Right renal pelvis (tissue), 4 donors: ENCODE measurements around the gene UIMC1. TPM values are rescaled to one million over a fixed set of nuclear protein-coding genes. Genes with fewer than 3 reads are reported as not detected.
A peak's percentile ranks its signal among the peaks of the same experiment; 100 is the strongest.
"Not testable (repeated sequence)": the region's sequence is repeated elsewhere in the genome, so short reads cannot be mapped to it uniquely, and the experiment has no call there.

Experiments used
- DNase-seq, 4 donors: peaks; one replicate each; pipeline ENCODE4 v3.0.0-alpha.2; 2013; ENCODE audit warnings: low read depth in 4 of 4, low spot score in 3 of 4, missing footprints in 1 of 4
- polyA plus RNA-seq, 4 donors: library from polyadenylated mRNA; unstranded; fragments of 120-200 nt; gene quantifications; one replicate each; pipeline ENCODE4 v1.2.1, GENCODE V29; 2013; ENCODE audit not compliant: insufficient read length in 4 of 4

Gene UIMC1
- polyA plus RNA-seq, 4 donors, result 36.7 to 42.4 (median 39.0) TPM

DNA sequence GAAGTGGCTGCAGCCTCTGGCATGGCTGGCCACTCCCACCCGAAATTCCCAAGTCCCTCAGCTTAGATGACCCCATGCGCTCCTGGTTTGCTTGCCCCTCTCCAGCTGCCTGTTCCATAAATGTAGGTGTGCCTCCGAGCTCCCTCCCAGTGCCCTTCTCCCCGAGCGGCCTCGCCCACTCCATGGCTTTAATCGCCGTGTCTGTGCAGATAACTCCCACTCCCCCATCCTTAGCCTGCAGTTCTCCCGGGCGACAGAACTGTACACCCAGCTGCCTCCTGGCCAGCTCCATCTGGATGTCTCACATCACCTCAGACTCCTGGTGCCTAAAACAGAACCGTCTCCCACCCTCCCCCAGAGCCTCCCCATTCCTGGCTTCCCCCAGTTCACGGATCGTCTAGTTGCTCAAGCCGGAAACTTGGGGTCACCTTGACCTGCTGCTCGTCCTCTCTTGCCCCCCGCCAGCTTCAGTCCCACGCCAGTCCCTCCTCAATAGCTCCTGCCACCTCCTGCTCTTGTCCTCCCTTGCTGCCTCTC, 131.5 kb downstream of the UIMC1 start:
- DNase-seq, result no peak

DNA sequence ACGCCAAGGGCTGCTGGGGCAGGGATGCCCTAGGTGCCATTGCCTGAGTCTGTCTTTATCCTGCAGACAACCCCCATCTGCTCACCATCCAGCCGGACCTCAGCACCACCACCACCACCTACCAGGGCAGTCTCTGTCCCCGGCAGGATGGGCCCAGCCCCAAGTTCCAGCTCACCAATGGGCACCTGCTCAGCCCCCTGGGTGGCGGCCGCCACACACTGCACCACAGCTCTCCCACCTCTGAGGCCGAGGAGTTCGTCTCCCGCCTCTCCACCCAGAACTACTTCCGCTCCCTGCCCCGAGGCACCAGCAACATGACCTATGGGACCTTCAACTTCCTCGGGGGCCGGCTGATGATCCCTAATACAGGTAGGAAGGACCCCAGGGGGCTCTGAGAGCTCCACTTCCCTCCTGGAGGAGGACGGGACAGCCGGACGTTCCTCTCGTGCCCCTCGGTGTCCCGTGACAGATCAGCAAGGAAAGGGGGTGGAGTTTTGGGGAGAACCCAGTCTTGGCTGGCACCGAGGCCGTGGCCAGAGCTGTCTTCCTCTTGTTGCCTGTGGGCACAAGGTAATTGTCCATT, 132.3 kb downstream of the UIMC1 start:
- DNase-seq, result no peak

DNA sequence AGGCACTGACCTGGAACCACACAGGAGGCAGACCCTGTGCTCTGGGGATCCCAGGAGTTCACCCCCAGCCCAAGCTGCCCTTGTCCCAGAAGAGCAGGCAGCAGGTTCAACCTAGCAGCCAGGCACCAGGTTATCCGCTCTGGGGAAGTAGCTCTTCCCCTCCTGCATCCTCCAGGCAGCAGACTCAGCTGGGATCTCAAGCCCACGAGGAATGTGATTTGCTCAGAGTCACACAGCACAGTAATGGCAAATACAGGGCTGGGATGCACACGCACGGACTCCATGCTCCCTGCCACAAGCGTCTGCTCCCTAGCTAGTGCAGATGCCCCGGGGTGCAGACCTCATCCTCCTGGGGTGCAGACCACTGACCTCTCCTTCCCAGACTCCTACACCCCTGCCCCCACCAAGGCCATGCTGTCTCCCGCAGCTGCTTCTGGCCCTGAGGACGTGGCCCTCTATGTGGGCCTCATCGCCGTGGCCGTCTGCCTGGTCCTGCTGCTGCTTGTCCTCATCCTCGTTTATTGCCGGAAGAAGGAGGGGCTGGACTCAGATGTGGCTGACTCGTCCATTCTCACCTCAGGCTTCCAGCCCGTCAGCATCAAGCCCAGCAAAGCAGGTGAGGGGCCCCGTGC, 132.9 kb downstream of the UIMC1 start:
- no peak for DNase-seq

DNA sequence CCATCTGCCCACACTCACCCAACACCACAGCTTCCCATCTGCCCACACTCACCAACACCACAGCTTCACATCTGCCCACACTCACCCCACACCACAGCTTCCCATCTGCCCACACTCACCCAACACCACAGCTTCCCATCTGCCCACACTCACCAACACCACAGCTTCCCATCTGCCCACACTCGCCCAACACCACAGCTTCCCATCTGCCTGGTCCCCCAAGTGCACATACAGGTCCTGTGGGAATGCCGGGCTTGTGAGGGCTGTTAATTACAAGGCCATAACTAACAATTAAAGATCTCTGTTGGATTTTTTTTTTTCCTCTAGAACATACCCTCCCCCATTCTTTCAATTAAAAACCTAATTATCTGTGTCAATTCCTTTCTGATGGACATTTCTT, 133.6 kb downstream of the UIMC1 start:
- DNase-seq, result not testable (repeated sequence)

DNA sequence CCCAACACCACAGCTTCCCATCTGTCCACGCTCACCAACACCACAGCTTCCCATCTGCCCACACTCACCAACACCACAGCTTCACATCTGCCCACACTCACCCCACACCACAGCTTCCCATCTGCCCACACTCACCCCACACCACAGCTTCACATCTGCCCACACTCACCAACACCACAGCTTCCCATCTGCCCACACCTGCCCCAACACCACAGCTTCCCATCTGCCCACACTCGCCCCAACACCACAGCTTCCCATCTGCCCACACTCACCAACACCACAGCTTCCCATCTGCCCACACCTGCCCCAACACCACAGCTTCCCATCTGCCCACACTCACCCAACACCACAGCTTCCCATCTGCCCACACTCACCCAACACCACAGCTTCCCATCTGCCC, 134.0 kb downstream of the UIMC1 start:
- DNase-seq, result not testable (repeated sequence)

DNA sequence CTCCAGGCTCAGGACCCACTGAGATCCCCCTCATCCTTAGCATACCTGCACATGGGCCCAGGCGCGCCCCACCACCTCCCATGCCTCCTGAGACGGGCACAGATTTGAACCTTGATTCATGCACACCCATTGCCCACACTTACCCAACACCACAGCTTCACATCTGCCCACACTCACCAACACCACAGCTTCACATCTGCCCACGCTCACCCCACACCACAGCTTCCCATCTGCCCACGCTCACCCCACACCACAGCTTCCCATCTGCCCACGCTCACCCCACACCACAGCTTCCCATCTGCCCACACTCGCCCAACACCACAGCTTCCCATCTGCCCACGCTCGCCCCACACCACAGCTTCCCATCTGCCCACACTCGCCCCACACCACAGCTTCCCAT, 135.9 kb downstream of the UIMC1 start:
- not testable (repeated sequence) for DNase-seq

DNA sequence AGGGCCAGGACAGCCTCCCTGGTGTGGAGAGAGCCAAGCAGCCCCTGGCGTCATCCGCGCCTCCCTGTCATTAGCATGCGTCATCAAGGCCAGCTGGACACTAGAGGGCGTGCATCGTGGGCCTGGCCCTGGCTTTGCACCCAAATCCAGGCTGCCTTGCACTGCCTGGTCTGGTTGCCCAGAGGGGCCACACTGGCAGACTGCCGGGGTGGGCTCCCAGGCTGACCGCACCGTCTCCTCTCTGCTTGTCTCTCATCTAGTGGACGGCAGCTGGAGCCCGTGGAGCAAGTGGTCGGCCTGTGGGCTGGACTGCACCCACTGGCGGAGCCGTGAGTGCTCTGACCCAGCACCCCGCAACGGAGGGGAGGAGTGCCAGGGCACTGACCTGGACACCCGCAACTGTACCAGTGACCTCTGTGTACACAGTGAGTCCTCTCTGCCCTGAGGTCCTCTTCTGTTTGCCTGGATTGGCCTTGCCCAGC, 136.4 kb downstream of the UIMC1 start:
- peak in 1 of 4 donors; percentile 16 for DNase-seq

DNA sequence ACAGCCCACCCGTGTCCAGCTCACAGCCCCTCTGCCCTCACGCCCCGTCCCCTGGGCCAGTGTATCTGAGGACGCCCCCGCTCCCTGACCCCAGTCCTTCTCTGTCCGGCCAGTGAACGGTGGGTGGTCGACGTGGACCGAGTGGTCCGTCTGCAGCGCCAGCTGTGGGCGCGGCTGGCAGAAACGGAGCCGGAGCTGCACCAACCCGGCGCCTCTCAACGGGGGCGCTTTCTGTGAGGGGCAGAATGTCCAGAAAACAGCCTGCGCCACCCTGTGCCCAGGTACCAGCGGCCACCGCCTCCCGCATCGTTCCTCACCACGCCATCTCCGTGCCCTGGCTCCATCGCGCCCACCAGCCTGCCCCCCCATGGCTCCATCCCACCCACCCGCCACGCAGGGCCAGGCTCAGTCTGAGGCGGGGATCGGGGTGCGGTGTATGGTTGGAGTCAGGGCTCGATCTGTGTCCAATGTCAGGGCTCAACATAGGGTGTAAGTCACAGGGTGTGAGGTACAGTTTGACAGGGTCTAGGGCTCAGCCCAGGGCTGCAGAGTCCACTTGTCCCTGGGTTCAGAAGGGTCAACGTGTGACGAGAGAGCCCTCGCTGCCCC, 137.0 kb downstream of the UIMC1 start:
- DNase-seq, result no peak

DNA sequence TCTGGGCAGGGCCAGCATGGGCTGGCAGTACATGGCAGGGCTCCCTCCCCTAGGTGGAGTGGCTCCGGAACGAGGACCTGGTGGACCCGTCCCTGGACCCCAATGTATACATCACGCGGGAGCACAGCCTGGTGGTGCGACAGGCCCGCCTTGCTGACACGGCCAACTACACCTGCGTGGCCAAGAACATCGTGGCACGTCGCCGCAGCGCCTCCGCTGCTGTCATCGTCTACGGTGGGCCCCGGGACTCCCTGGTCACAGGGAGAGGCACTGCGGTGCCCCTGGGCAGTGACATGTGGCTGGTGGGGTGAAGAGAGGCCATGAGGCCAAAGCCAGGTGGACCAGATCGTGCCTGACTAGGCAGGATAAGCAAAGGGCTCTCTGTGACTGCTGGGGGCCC, 137.8 kb downstream of the UIMC1 start:
- no peak for DNase-seq

DNA sequence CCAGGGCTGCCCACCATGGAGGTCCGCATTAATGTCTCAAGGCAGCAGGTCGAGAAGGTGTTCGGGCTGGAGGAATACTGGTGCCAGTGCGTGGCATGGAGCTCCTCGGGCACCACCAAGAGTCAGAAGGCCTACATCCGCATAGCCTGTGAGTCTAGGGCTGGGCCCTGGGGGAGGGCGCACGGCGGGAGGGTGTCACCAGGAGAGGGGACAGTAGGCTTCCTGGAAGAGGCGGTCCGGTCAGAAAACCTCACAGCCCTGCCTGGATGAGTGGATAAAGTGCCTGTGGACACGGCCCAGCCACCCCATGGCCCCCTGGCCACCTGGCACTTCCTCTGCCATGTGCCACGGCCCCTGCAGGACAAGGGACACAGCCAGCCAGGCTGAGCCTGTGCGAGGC, 138.5 kb downstream of the UIMC1 start:
- no peak for DNase-seq

DNA sequence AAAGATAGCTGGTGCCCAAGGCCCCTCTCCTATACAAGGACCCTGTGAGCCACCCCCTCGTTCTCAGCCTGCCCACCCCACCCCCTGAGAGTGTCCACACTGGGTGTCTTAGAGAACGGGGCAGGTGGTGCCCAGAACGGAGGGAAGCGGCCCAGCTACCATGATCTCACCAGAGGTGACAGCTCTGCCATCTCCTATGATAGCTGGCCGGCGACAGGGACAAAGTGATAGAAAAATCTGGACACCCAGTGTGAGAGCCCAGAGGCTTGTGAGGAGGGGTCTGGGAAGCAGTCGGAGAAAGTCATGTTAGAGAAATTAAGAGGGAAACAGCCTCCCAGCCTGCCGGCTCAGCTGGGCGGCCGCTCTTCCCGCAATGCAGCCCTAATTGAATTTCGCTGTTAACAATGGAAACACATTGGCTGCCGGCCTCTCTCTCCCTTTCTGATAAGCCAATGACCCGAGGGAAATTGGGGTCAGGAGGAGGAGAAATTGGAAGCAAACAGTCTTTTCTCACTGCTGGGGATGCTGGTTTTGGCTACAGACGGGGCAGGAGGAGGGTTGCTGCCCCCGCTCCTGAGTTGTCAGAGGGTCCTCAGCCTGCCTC, 139.8 kb downstream of the UIMC1 start:
- no peak for DNase-seq

DNA sequence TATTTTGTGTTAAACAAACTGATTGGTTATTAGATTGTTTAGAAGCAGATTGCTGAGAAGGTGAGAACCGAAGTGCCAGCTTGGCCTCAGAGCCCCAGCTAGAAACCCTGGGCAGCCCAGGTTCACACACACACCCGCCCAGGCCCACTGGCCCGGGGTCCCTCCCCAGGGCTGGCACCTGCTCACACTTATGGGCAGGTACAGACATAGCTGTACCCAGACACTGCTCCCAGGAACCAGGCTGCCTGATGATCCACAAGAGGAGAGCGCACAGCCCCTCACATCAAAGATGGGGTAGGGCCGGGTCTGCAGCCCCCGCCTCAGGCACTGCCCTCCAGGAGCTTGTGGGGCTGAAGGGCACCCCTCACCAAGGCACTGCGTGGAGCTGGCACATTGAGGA, 140.6 kb downstream of the UIMC1 start:
- no peak for DNase-seq

DNA sequence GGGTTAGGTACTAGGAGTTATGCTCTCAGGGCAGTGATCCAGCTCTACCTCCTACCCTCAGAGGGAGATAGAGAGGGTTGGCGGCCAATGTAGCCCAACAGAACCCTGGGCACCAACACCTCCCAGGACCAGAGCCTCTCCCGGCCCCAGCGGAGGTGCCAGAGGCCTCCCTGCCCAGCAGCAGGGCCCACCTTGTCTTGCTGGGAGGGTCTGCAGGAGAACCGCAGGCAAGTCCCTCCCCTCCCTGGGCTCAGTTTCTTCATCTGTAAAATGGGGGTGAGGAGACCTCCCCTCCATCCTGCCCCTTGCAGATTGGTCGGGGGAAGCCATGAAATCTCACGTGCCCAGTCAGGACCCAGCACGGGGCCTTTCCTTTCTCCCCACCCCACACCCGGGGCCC, 141.8 kb downstream of the UIMC1 start:
- no peak for DNase-seq

DNA sequence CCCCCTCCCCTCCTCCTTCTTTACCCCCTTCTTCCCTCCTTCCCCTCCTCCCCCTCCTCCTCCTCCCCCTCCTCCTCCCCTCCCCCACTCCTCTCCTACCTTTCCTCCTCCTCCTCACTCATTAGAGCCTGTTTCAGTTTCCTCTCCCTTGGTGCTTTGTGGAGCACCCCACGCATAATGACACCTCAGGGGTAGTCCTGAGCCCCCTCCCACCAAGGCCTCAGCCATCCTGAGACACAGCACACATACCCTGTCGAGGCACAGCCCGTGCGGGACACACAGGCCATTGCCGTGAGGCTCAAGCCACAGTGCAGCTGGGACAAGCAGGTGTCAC, 142.8 kb downstream of the UIMC1 start:
- no peak for DNase-seq

DNA sequence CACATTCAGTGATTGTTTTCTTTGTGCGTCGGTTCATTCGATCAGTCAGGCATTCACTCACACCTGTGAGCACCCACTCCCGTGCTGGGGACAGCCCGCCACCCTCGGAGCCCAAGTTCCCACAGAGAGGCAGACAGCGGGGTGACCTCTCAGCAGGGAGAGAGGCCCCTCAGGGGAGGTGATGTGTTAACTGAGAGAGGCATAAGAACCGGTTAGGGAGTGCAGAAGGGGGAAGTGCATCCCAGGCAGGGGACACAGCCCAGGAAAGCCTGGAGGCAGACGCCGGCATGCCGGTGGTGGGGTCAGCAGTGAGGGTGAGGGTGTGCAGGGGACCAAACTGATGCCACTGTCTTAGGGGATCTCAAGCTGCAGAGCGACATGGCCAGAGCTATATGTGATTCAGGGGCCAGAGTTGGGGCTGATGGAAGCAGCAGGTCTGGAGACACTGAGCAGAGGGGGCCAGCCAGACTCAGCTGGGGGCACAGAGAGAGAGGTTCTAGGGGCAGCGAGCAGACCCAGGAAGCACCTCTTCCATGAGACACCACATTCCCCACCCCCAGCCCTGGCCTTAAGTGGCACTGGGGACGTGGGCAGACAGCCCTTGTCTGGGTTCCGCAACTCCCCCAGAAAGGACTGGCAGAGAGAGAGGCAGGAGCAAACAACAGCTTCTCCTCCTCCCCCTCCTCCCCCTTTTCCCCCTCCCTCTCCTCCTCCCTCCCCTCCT, 143.4 kb downstream of the UIMC1 start:
- DNase-seq, result no peak

DNA sequence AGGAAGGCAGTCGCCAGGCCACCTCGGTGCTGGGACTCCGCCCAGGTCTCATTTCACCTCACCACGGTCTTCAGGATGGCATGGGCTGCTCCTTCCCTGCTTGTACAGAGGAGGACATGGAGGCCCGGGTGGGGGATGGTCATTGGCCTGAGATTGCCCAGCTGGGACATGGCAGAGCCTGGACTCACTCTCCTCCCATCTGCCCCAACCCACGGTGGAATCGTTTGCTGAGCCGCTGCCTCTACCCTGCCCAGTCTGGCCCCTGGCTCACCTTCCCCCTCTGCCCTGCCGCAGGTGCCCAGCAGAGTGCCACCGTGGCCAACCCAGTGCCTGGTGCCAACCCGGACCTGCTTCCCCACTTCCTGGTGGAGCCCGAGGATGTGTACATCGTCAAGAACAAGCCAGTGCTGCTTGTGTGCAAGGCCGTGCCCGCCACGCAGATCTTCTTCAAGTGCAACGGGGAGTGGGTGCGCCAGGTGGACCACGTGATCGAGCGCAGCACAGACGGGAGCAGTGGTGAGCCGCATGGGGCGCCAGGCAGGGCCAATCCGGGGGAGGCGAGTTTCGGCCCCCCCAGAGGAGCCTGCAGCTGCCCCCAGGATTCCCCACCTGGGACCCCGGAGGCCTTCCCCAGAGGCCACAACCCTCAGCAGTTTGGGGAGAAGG, 144.1 kb downstream of the UIMC1 start:
- no peak for DNase-seq

DNA sequence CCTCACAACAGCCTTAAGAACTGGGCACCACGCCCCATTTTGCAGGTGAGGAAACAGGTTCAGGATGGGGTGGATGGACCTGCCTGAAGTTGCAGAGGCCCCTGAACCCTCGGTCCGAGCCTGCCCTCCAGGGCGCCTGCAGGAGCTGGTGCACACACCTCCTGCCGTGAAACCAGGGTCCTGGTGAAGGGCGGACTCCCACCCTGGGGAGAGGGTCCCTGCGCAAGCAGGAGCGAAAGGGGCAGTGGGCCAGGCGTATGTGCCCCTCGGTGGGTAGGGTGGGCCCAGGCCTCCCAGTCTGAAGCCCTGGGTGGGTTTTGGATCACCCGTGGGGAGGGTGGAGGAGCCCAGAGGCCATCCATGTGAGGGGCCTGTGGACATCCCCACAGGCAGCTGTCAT, 145.3 kb downstream of the UIMC1 start:
- no peak for DNase-seq

DNA sequence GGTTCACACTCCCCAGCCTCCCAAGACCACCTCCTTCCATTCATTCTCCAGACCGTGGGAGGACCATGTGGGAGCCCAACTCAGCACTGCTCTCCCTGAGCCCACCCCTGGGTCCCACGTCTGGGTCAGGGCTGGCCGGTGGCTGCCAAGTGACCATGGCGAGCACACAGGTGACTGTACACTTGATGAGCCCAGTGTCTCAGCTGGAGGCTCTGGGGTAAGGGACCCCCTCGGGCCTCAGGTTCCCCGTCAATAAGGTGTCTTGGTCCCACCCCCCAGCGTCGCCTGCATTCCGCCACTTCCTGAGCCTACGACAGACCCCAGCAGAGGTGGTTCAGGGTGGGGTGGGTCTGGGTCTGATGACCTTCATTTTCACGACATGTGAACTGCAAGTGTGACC, 146.2 kb downstream of the UIMC1 start:
- no peak for DNase-seq

DNA sequence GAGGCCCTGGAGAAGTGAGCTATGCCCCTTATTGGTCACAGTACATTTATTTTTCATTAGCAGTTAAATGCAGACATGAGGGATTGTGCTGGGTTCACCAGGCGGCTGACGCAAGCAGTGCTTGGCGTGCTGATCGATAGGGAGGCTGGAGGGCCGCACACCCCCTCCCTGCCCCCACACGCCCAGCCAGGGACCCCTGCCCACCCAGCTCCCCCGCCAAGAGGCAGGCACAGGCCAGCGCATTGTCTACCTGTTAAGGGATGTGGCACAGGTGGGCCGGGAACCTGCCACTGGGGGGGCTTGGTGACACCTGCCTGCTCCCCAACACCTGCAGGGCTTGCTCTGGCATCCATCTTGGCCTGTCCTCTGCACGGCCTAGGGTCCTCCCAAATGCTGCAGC, 146.7 kb downstream of the UIMC1 start:
- no peak for DNase-seq

DNA sequence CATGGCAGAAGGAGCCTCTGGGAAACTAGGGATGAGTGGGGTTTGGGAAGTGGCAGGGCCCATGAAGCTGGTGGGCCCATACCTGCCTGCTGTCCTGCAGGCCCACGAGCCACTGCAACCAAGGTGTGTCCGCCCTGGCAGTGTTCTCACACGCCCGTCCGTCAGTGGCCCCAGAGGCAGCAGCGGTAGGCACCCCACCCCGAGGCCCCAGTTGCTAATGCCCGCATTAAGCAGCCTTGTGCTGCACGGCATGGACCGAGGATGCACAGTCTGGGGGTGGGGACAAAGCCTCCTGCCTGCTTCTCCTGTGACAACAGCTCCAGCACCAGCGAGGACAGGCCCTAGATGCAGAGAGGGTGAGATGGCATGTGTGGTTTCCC, 148.7 kb downstream of the UIMC1 start:
- DNase-seq, result no peak
